K562 (cell line): ENCODE measurements around the gene TFEC. TPM values are rescaled to one million over a fixed set of nuclear protein-coding genes. Genes with fewer than 3 reads are reported as not detected.

ENCODE experiments used
- ATAC-seq: fragments of 200-7000 bp; cut with Tn5 transposase; 3 replicates; pipeline ENCODE4 v1.9.1; 2020; ENCODE audit warnings: moderate library complexity
- BruUV-seq: library from RNA; stranded (reverse); fragments of 400-500 nt; replicated peaks from 2 replicates; lab custom pipeline; 2021; lab: Mats Ljungman, UMichigan
- CTCF ChIA-PET: fragments of 300-600 bp; formaldehyde crosslinking; extraction: SDS; loops from one replicate; lab custom pipeline; 2021; ENCODE audit warnings: low intra/inter-chr PET ratio; lab: Yijun Ruan, JAX
- POLR2A ChIA-PET: fragments of 300-600, 350-650 bp; sonication (Branson Sonifier 250); formaldehyde crosslinking; extraction: SDS; loops from one replicate; lab custom pipeline; 2021; ENCODE audit warnings: antibody characterized with exemption, inconsistent platforms; lab: Yijun Ruan, JAX
- DNase-seq, 4 experiments: peaks; one replicate each; pipeline versions ENCODE4 v3.0.0 to v3.0.0-alpha.2; 2011 to 2018; ENCODE audit warnings: low spot score in 3 of 4, mixed read lengths in 3 of 4; ENCODE audit errors: extremely low read depth in 1 of 4
- FAIRE-seq: peaks from 2 replicates; lab custom pipeline; 2011; peaks lifted over from hg19 to GRCh38; lab: Jason Lieb, UNC
- H2AFZ ChIP-seq: 2 replicates; pipeline ENCODE4 v1.6.0; 2011; ENCODE audit warnings: low read depth, low read length, control low read depth, inconsistent platforms
- H3K27ac ChIP-seq: fragments of 200-600 bp; 3 replicates; pipeline ENCODE4 v1.8.0; 2011; ENCODE audit warnings: low read depth, mild to moderate bottlenecking, control low read depth, inconsistent platforms, low read length, moderate library complexity, mixed read lengths; ENCODE audit errors: extremely low read depth
- H3K27me3 ChIP-seq, 2 experiments: fragments of 300-600 bp in 1 of 2; 2 replicates in 1 of 2; 3 replicates in 1 of 2; pipeline versions ENCODE4 v1.6.0 to v1.8.0; 2011; ENCODE audit warnings: inconsistent platforms in 2 of 2, low read length in 2 of 2, mild to moderate bottlenecking in 1 of 2, mixed read lengths in 1 of 2, moderate library complexity in 1 of 2; ENCODE audit not compliant: control insufficient read depth in 2 of 2, insufficient read depth in 2 of 2
- H3K36me3 ChIP-seq: fragments of 300-600 bp; 3 replicates; pipeline ENCODE4 v1.8.0; 2011; ENCODE audit warnings: mild to moderate bottlenecking, low read length, inconsistent platforms; ENCODE audit not compliant: control insufficient read depth, insufficient read depth
- H3K4me1 ChIP-seq, 2 experiments: fragments of 200-600 bp in 1 of 2; replicated peaks in 1 of 2; 2 replicates in 1 of 2; 3 replicates in 1 of 2; pipeline versions ENCODE4 v1.5.1 to v1.8.0; 2011; ENCODE audit warnings: inconsistent platforms in 2 of 2, low read length in 2 of 2, mild to moderate bottlenecking in 1 of 2, mixed read lengths in 1 of 2, moderate library complexity in 1 of 2; ENCODE audit not compliant: control insufficient read depth in 2 of 2, insufficient read depth in 2 of 2
- H3K4me2 ChIP-seq: 2 replicates; pipeline ENCODE4 v1.6.1; 2011; ENCODE audit warnings: low read length, control low read depth, inconsistent platforms, mixed read lengths; ENCODE audit not compliant: insufficient read depth
- H3K4me3 ChIP-seq: fragments of 200-600 bp; sonication (generic), shearing (Covaris generic); 2 replicates; pipeline ENCODE4 v1.5.1; 2016; ENCODE audit warnings: control low read depth, inconsistent platforms
- H3K79me2 ChIP-seq: fragments of 200-600 bp; 3 replicates; pipeline ENCODE4 v1.8.0; 2011; ENCODE audit warnings: low read length, inconsistent platforms; ENCODE audit not compliant: control insufficient read depth, insufficient read depth
- H3K9ac ChIP-seq, 2 experiments: 2 replicates each; pipeline versions ENCODE4 v1.6.0 to v1.6.1; 2011; ENCODE audit warnings: low read depth in 2 of 2, low read length in 2 of 2, control low read depth in 1 of 2, inconsistent platforms in 1 of 2, mild to moderate bottlenecking in 1 of 2, mixed read lengths in 1 of 2; ENCODE audit not compliant: insufficient read depth in 1 of 2
- H3K9me1 ChIP-seq: one replicate; pipeline ENCODE4 v1.6.0; 2011; ENCODE audit warnings: inconsistent platforms, mild to moderate bottlenecking, low read length, moderate library complexity; ENCODE audit not compliant: control insufficient read depth, insufficient read depth
- H3K9me3 ChIP-seq: replicated peaks from 2 replicates; pipeline ENCODE4 v1.5.1; 2011; ENCODE audit warnings: low read depth, low read length, inconsistent platforms; ENCODE audit not compliant: control insufficient read depth, insufficient read depth
- H4K20me1 ChIP-seq: replicated peaks from 2 replicates; pipeline ENCODE4 v1.6.1; 2011; ENCODE audit warnings: low read length, inconsistent platforms, mixed read lengths; ENCODE audit not compliant: control insufficient read depth, insufficient read depth
- BRF1 ChIP-seq: IDR thresholded peaks from 3 replicates; pipeline ENCODE4 v1.6.1; 2011; ENCODE audit warnings: borderline replicate concordance, mild to moderate bottlenecking; ENCODE audit not compliant: insufficient read length; ENCODE audit errors: extremely low read depth
- ETS2 ChIP-seq: IDR thresholded peaks from 2 replicates; pipeline ENCODE4 v1.6.1; 2016; ENCODE audit warnings: borderline replicate concordance, missing genetic modification characterization, mild to moderate bottlenecking, moderate library complexity, missing compliant biosample characterization; ENCODE audit not compliant: poor library complexity, severe bottlenecking
- FOS ChIP-seq: IDR thresholded peaks from 3 replicates; pipeline ENCODE4 v1.6.1; 2011; ENCODE audit not compliant: insufficient read length; ENCODE audit errors: extremely low read depth
- GABPB1 ChIP-seq: sonication (generic); formaldehyde crosslinking; IDR thresholded peaks from 2 replicates; pipeline ENCODE4 v1.8.0; 2022; ENCODE audit warnings: mild to moderate bottlenecking, missing genetic modification reagents
- HDAC1 ChIP-seq, 2 experiments: fragments of 450-650 bp; IDR thresholded peaks; 2 replicates each; pipeline ENCODE4 v1.6.1; 2016 to 2017; ENCODE audit warnings: inconsistent platforms in 1 of 2, mild to moderate bottlenecking in 1 of 2, moderate library complexity in 1 of 2
- HLTF ChIP-seq: fragments of 450-650 bp; IDR thresholded peaks from 2 replicates; pipeline ENCODE4 v1.6.1; 2016
- MBD2 ChIP-seq: sonication (generic); IDR thresholded peaks from 2 replicates; pipeline ENCODE4 v1.6.1; 2016; ENCODE audit warnings: low read depth, borderline replicate concordance
- WGBS: fragments of 100-300 bp; shearing (Covaris generic); methylation state at CpG from one replicate; pipeline ENCODE4 v1.1.6; 2016; ENCODE audit warnings: low coverage, mixed read lengths; ENCODE audit not compliant: insufficient coverage; ENCODE audit errors: missing lambda C conversion rate; 5-methylcytosine and 5-hydroxymethylcytosine counted together
- in situ Hi-C: fragments of 300-500 bp; cut with MboI; formaldehyde crosslinking; loops from 4 replicates; pipeline ENCODE4 v1.15.0; 2018; ENCODE audit warnings: inconsistent platforms, mixed read lengths
- intact Hi-C: fragments of 100-400 bp; cut with micrococcal nuclease; formaldehyde crosslinking; loops from 2 replicates; pipeline ENCODE4 v1.14.2; 2022
- polyA plus RNA-seq, 8 experiments: library from polyadenylated mRNA; depleted of rRNA in 4 of 8; stranded (reverse) in 5 of 8; unstranded in 3 of 8; fragments of >200 nt; fragmentation: Nextera tagmentation in 2 of 8; fragmentation: Illumina TruSeq in 1 of 8; extraction: Ambion mirVana in 2 of 8; extraction: Trizol in 1 of 8; gene quantifications; 2 replicates each; pipeline versions ENCODE4 v1.2.1 to v1.2.3, GENCODE V29; 2011 to 2014; ENCODE audit warnings: inconsistent platforms in 1 of 8, missing spikeins in 1 of 8
- total RNA-seq, 7 experiments: library from RNA; depleted of rRNA in 6 of 7; stranded (reverse); fragments of >200 nt in 6 of 7; fragmentation: Illumina TruSeq in 2 of 7; extraction: Trizol in 2 of 7; gene quantifications; 2 replicates each; pipeline versions ENCODE4 v1.2.1 to v1.2.3, GENCODE V29; 2011 to 2021; ENCODE audit warnings: low replicate concordance in 1 of 7
- TF ChIP-seq, protein P1 (sequence below), 2 experiments: fragments of 450-650 bp in 1 of 2; sonication (generic) in 1 of 2; formaldehyde crosslinking in 1 of 2; IDR thresholded peaks; 2 replicates each; pipeline versions ENCODE4 v1.7.1 to v1.9.0; 2016 to 2022; ENCODE audit warnings: inconsistent platforms in 1 of 2, mild to moderate bottlenecking in 1 of 2, missing genetic modification reagents in 1 of 2
- TF ChIP-seq, protein P2 (sequence below): fragments of 250-450 bp; sonication (Bioruptor Pico); IDR thresholded peaks from 2 replicates; pipeline ENCODE4 v1.8.0; 2022; ENCODE audit warnings: inconsistent platforms, mild to moderate bottlenecking, moderate library complexity, borderline replicate concordance
- TF ChIP-seq, protein P3 (sequence below): fragments of 250-450 bp; sonication (Bioruptor Pico); IDR thresholded peaks from 2 replicates; pipeline ENCODE4 v1.9.0; 2021; ENCODE audit warnings: mild to moderate bottlenecking, inconsistent platforms

TFEC gene
- total and polyA plus RNA-seq, 9 of the 15 experiments (the other 6 are each of a cell fraction or from before 2014, with no cell fraction given), result 0.01 TPM; not detected in 8

DNA sequence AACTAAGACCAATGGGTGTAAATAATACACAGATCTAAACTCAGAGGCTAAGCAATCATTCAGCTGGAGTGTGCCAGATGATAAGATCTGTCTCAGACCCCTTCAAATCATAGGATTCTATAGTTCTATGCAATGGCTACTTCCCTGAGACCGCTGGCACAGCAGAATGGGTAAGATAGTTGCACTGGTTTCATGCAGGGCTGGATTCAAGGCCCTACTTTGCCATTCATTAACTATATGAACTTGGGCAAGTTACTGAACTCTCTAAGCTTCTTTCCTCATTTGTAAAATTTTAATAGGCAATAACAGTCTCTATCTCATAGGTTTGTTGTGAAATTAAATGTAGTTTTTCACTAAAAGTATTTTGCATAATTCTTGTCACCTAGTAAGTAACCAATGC is 62.0 kb downstream of the TFEC start:
- CTCF ChIA-PET, result no interaction called here
- no peak overlapping the region for H3K4me3 ChIP-seq
- H3K9me3 ChIP-seq, result no peaks in the 10 kb centered on the region
- no peak overlapping the region for H3K9ac ChIP-seq
- FAIRE-seq, result no peak
- POLR2A ChIA-PET, result no interaction called here
- H3K27me3 ChIP-seq, result no peaks in the 10 kb centered on the region
- H3K27ac ChIP-seq, result no peak overlapping the region
- no peaks in the 10 kb centered on the region for H4K20me1 ChIP-seq
- no peaks in the 10 kb centered on the region for H3K4me1 ChIP-seq
- H3K4me2 ChIP-seq, result no peak overlapping the region
- H3K36me3 ChIP-seq, result no peaks in the 10 kb centered on the region
- no TSS peak for BruUV-seq
- H3K79me2 ChIP-seq, result no peaks in the 10 kb centered on the region
- no peak for DNase-seq
- no peak for ATAC-seq
- no peak overlapping the region for H2AFZ ChIP-seq
- intact Hi-C loops, result no loop called here
- 7% methylated on average over 1 of the region's 1 CpG for WGBS
- in situ Hi-C loops, result no loop called here
- H3K9me1 ChIP-seq, result no peaks in the 10 kb centered on the region
- no peak for TF ChIP-seq FOS
- TF ChIP-seq MBD2, result no peak
- TF ChIP-seq, protein P1, sequence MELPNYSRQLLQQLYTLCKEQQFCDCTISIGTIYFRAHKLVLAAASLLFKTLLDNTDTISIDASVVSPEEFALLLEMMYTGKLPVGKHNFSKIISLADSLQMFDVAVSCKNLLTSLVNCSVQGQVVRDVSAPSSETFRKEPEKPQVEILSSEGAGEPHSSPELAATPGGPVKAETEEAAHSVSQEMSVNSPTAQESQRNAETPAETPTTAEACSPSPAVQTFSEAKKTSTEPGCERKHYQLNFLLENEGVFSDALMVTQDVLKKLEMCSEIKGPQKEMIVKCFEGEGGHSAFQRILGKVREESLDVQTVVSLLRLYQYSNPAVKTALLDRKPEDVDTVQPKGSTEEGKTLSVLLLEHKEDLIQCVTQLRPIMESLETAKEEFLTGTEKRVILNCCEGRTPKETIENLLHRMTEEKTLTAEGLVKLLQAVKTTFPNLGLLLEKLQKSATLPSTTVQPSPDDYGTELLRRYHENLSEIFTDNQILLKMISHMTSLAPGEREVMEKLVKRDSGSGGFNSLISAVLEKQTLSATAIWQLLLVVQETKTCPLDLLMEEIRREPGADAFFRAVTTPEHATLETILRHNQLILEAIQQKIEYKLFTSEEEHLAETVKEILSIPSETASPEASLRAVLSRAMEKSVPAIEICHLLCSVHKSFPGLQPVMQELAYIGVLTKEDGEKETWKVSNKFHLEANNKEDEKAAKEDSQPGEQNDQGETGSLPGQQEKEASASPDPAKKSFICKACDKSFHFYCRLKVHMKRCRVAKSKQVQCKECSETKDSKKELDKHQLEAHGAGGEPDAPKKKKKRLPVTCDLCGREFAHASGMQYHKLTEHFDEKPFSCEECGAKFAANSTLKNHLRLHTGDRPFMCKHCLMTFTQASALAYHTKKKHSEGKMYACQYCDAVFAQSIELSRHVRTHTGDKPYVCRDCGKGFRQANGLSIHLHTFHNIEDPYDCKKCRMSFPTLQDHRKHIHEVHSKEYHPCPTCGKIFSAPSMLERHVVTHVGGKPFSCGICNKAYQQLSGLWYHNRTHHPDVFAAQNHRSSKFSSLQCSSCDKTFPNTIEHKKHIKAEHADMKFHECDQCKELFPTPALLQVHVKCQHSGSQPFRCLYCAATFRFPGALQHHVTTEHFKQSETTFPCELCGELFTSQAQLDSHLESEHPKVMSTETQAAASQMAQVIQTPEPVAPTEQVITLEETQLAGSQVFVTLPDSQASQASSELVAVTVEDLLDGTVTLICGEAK (IDR thresholded peaks at IDR 0.05), result no peak
- TF ChIP-seq, protein P1 (CRISPR knock-in tag; IDR thresholded peaks at IDR 0.05), result no peak
- no peak for TF ChIP-seq HLTF
- TF ChIP-seq BRF1, result no peak
- TF ChIP-seq, protein P2, sequence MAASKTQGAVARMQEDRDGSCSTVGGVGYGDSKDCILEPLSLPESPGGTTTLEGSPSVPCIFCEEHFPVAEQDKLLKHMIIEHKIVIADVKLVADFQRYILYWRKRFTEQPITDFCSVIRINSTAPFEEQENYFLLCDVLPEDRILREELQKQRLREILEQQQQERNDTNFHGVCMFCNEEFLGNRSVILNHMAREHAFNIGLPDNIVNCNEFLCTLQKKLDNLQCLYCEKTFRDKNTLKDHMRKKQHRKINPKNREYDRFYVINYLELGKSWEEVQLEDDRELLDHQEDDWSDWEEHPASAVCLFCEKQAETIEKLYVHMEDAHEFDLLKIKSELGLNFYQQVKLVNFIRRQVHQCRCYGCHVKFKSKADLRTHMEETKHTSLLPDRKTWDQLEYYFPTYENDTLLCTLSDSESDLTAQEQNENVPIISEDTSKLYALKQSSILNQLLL, result no peak
- no peak for TF ChIP-seq HDAC1 (IDR thresholded peaks at IDR 0.05)
- no peak for TF ChIP-seq GABPB1 (CRISPR knock-in tag)
- TF ChIP-seq ETS2, result no peak
- TF ChIP-seq, protein P3, sequence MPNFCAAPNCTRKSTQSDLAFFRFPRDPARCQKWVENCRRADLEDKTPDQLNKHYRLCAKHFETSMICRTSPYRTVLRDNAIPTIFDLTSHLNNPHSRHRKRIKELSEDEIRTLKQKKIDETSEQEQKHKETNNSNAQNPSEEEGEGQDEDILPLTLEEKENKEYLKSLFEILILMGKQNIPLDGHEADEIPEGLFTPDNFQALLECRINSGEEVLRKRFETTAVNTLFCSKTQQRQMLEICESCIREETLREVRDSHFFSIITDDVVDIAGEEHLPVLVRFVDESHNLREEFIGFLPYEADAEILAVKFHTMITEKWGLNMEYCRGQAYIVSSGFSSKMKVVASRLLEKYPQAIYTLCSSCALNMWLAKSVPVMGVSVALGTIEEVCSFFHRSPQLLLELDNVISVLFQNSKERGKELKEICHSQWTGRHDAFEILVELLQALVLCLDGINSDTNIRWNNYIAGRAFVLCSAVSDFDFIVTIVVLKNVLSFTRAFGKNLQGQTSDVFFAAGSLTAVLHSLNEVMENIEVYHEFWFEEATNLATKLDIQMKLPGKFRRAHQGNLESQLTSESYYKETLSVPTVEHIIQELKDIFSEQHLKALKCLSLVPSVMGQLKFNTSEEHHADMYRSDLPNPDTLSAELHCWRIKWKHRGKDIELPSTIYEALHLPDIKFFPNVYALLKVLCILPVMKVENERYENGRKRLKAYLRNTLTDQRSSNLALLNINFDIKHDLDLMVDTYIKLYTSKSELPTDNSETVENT (CRISPR knock-in tag), result no peak
